Osteoblast (primary cell): ENCODE results near the gene NCAM1. TPM values are rescaled to one million over a fixed set of nuclear protein-coding genes. Genes with fewer than 3 reads are reported as not detected.

Source experiments
- DNase-seq: peaks from one replicate; pipeline ENCODE4 v3.0.0; 2011; ENCODE audit warnings: low spot score, mixed read lengths; ENCODE audit not compliant: insufficient read length; ENCODE audit errors: missing footprints
- H2AFZ ChIP-seq: 2 replicates; pipeline ENCODE4 v1.6.0; 2011; ENCODE audit warnings: mild to moderate bottlenecking, low read length
- H3K27ac ChIP-seq: 2 replicates; pipeline ENCODE4 v1.5.1; 2011; ENCODE audit warnings: mild to moderate bottlenecking, low read depth, low read length, moderate library complexity
- H3K27me3 ChIP-seq: 2 replicates; pipeline ENCODE4 v1.6.0; 2012; ENCODE audit warnings: mild to moderate bottlenecking, control low read depth, inconsistent platforms, low read length, moderate library complexity; ENCODE audit not compliant: insufficient read depth
- H3K36me3 ChIP-seq: 2 replicates; pipeline ENCODE4 v1.5.1; 2011; ENCODE audit warnings: mild to moderate bottlenecking, low read length, control low read depth, moderate library complexity; ENCODE audit not compliant: insufficient read depth
- H3K4me1 ChIP-seq: 2 replicates; pipeline ENCODE4 v1.5.1; 2011; ENCODE audit warnings: mild to moderate bottlenecking, low read length, control low read depth, moderate library complexity; ENCODE audit not compliant: insufficient read depth
- H3K4me2 ChIP-seq: 2 replicates; pipeline ENCODE4 v1.6.0; 2011; ENCODE audit warnings: mild to moderate bottlenecking, low read length; ENCODE audit not compliant: insufficient read depth
- H3K4me3 ChIP-seq: fragments of 200-600 bp; sonication (generic); 3 replicates; pipeline ENCODE4 v1.5.1; 2012; ENCODE audit warnings: mild to moderate bottlenecking, low read length, inconsistent platforms; ENCODE audit not compliant: insufficient read depth
- H3K79me2 ChIP-seq: 2 replicates; pipeline ENCODE4 v1.6.0; 2012; ENCODE audit warnings: mild to moderate bottlenecking, low read length, control low read depth, inconsistent platforms; ENCODE audit not compliant: insufficient read depth
- H3K9me3 ChIP-seq: 2 replicates; pipeline ENCODE4 v1.5.1; 2011; ENCODE audit warnings: low read depth, low read length, control low read depth
- H4K20me1 ChIP-seq: 2 replicates; pipeline ENCODE4 v1.6.0; 2012; ENCODE audit warnings: mild to moderate bottlenecking, low read length, control low read depth; ENCODE audit not compliant: insufficient read depth
- CTCF ChIP-seq: IDR thresholded peaks from 2 replicates; pipeline ENCODE4 v1.5.1; 2011; ENCODE audit warnings: mild to moderate bottlenecking, low read depth, low read length, moderate library complexity; ENCODE audit errors: extremely low read depth
- total RNA-seq: library from RNA; depleted of rRNA; stranded (reverse); fragments of >200 nt; gene quantifications from 2 replicates; pipeline ENCODE4 v1.2.3, GENCODE V29; 2012

Gene NCAM1
- total RNA-seq, 1 donor: 2.2 TPM

GRCh38 chr11:113129261-113129992 lies 168.2 kb downstream of the NCAM1 start:
- Histone ChIP-seq H3K79me2 (no peaks in the 10 kb centered on the region), H3K9me3 (no peaks in the 10 kb centered on the region), H3K4me2 (no peak overlapping the region), H3K4me3 (no peak overlapping the region), H3K4me1 (no peaks in the 10 kb centered on the region), H3K36me3 (no peaks in the 10 kb centered on the region), H2AFZ (no peak overlapping the region), H4K20me1 (no peaks in the 10 kb centered on the region), H3K27me3 (no peaks in the 10 kb centered on the region), H3K27ac (no peak overlapping the region)
- no peak for DNase-seq
- no peak for TF ChIP-seq CTCF

- Histone ChIP-seq H4K20me1 (no peaks in the 10 kb centered on the region), H3K4me1 (no peaks in the 10 kb centered on the region), H3K27ac (no peak overlapping the region), H3K27me3 (no peaks in the 10 kb centered on the region), H3K36me3 (no peaks in the 10 kb centered on the region), H2AFZ (no peak overlapping the region), H3K4me2 (no peak overlapping the region), H3K9me3 (no peaks in the 10 kb centered on the region), H3K79me2 (no peaks in the 10 kb centered on the region), H3K4me3 (no peak overlapping the region)
- TF ChIP-seq CTCF: no peak
- no peak for DNase-seq
Observed at GRCh38 chr11:113131036-113131775, 170.0 kb downstream of the NCAM1 start.

GRCh38 chr11:113133071-113133470 lies 171.9 kb downstream of the NCAM1 start:
- Histone ChIP-seq H3K4me3 (no peak overlapping the region), H3K4me2 (no peak overlapping the region), H3K27ac (no peak overlapping the region), H3K9me3 (no peaks in the 10 kb centered on the region), H3K27me3 (no peaks in the 10 kb centered on the region), H2AFZ (no peak overlapping the region), H3K4me1 (no peaks in the 10 kb centered on the region), H4K20me1 (no peaks in the 10 kb centered on the region), H3K36me3 (no peaks in the 10 kb centered on the region), H3K79me2 (no peaks in the 10 kb centered on the region)
- no peak for TF ChIP-seq CTCF
- no peak for DNase-seq

- Histone ChIP-seq H4K20me1 (no peaks in the 10 kb centered on the region), H3K36me3 (no peaks in the 10 kb centered on the region), H3K4me1 (no peaks in the 10 kb centered on the region), H3K27ac (no peak overlapping the region), H3K9me3 (no peaks in the 10 kb centered on the region), H3K4me2 (no peak overlapping the region), H3K79me2 (no peaks in the 10 kb centered on the region), H3K27me3 (no peaks in the 10 kb centered on the region), H3K4me3 (no peak overlapping the region), H2AFZ (no peak overlapping the region)
- no peak for TF ChIP-seq CTCF
- peak; percentile 66 for DNase-seq
Observed at GRCh38 chr11:113134626-113135025, 173.4 kb downstream of the NCAM1 start.
